CD4-positive, alpha-beta T cell treated with Interleukin-17A for 4 hours (primary cell): ENCODE data around the gene SEMA5B.

ENCODE experiments used
- DNase-seq: peaks from one replicate; pipeline ENCODE4 v3.0.0-alpha.2; 2020; ENCODE audit warnings: mixed read lengths

The SEMA5B gene

DNA sequence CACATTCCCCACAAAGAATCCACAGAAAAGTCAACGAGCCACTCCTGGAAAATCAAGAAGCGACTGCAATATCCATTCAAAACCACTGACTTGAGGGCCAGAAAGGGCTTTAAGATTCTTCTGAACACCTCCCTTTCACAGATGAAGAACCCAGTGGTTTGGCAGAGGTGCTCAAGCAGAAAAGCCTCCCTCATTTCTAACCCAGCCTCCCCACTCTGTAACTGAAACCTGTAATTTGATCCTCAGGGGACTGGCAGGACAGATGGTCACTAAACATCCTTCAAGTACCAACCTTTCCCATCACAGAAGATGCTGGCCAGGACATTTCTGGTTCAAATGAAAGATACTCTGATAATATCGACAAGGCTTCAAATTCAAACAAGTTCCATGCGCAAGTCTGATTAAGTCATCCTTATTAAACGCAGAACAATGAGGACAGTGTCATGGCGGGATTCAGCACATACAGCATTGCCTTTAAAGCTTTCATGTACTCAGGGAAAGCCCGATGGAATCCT is 5.5 kb downstream of the SEMA5B start:
- DNase-seq, result no peak

DNA sequence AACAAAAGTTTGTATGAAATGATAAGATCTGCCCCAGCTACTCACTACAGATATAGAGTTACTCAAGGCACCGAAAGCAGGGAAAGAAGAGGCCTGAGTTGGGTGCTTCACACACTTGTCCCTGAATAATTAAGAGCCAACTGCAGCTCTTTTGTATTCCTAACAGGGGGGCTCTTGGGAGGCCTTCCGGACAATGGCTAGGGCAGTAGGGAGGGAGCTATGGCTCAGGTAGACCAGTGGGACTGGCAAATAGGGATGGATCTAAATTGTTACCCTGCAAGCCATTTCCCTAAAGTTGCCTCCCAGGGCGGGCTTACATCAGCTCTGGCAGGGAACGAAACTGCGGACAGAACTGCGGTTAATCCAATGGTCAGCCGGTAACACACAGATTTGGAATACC is 6.2 kb downstream of the SEMA5B start:
- DNase-seq, result no peak

DNA sequence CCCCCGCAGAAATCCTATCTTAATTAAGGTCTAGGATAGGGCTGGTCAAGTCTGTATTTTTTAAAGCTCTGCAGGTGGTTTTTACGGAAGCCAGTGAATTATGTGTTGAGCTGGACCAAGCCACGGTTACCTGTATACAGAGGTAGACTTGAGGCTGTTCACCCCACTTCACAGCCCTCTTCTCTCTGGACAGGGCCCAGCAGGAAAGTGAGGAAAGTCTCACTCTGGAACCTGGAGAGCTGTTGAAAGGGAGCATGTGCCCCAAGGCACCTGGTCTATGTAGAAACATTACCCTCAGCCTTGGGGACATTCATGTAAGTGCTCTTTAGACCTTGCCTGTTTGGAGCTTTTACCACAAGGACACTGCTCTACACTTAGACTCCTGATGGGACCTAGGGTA is 6.9 kb downstream of the SEMA5B start:
- no peak for DNase-seq

- DNase-seq, result no peak
These were observed 8.0 kb downstream of the SEMA5B start for GRCh38 chr3:123019591-123019990.

GRCh38 chr3:123019161-123019560 is 8.4 kb downstream of the SEMA5B start:
- DNase-seq, result no peak

DNA sequence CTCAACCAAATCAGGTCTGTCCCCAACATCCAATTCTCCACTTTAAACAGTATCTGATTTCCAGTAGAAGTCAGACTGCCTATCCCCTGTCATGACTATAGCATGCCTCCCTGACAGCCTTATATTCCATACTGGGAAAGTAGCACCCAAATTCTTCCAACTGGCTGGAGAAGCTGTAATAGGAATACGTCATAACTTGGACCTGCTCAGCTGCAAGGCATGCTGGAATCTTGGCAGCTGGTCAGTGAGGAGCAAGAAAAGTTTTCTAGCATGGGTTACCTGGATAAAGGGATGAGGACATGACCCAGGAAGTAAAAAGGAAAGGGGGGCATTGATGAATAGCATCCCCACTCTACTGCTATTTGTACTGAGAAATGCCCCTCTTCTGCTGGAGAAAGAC is 8.9 kb downstream of the SEMA5B start:
- DNase-seq, result no peak

- DNase-seq, result no peak
These were observed 12.0 kb downstream of the SEMA5B start for GRCh38 chr3:123015596-123015995.

GRCh38 chr3:123013876-123014275 is 13.7 kb downstream of the SEMA5B start:
- no peak for DNase-seq

DNA sequence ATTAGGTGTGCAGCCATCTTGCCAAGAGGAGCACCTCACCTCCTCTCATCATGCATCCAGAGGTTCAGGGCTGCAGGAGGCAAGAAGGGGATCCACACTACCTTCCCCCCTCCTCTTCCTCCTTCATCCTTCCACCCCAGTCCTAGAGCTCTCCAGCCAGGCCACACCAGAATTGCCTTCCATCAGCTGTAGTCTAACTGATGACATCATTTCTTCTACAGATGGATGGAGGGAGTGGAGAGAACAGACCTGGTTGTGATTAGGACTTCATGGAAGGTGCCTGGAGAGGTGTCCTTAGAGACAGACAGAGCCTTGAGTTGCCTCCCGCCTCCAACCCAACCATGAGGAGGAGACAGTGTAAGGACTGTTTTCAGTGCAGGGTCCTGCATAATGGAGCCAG is 14.9 kb downstream of the SEMA5B start:
- DNase-seq, result no peak

DNA sequence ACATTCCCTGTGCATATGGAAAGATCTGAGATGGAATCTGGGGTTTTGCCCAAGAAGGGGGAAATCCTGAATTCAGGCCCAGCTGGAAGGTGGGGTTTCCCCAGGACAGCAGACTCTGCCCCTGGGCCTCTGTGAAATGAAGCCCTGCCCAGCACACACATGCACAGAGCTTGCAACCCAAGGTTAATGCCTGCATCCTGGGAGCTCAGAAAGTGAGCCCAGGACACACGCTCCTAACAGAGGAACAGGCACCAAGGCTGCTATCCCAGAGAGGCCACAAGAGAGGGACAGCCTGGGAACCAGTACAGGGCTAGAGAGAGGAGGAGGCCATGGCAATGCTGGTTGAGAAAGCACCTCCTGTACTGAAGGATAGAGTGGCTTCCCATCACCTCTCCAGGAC is 16.1 kb downstream of the SEMA5B start:
- no peak for DNase-seq

GRCh38 chr3:123008840-123009239 is 18.7 kb downstream of the SEMA5B start:
- no peak for DNase-seq

DNA sequence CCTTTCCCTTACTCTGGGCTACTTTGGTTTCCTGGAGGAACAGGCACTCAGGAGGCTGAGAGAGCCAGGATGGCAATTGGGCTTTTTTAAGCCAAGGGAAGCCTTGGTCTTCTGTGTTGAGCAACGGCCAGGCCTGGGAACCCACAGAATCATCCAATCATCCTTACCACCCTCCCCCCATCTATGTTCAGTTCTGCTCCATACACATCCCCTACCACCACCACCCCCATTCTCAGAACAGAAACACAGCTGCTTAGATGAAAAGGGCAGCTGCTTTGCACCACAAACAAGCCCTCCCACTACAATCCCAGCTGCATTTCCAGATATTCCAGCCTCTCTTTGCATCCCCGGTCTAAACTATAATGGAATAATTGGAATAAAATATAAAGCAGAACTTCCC is 21.0 kb downstream of the SEMA5B start:
- DNase-seq, result no peak

DNA sequence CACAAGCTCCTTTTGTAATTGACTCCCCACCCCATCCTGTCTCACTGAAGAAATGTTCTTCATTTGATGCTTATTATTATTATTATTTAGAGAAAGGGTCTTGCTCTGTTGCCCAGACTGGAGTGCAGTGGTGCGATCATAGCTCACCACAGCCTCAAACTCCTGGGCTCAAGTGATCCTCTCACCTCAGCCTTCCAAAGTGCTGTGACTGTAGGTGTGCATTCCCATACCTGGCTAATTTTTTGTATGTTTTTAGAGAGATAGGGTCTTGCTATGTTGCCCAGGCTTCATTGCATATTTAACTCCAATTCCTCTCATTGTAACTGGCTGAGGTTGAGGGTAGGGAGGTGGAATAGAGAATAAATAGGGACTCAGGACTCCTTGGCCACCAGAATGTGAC is 22.3 kb downstream of the SEMA5B start:
- DNase-seq, result no peak

DNA sequence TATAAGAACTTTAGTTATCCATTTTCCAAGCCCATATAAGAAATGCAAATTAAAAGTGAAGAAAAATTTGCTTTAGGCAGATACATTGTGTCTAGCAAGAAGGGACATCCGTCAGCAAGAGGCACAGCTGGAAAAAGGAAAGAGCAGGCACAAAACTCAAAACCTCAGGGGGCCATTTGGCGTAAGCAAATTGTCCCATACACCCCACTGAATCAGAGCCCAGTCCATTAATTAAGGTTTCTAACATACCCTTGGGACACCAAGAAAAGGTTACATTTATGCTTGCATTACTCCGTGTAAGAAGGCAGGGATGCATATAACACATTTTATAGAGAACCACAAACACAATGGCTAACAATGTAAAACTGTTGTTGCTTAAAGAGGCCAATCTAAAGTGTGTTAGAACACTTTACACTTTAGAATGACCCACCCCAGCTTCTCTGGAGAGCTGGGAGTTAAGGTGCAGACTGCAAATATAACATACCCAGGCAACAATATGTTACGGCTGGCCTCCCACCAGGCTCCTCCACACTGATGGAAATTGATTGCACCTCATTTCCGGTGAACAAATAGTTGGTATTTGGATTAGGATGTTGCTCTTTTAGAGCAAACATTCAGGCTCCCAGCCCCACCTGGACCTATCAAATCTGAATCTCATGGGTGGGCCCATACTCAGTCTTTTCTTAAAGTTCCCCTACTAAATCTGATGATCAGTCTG is 23.2 kb downstream of the SEMA5B start:
- DNase-seq, result no peak

DNA sequence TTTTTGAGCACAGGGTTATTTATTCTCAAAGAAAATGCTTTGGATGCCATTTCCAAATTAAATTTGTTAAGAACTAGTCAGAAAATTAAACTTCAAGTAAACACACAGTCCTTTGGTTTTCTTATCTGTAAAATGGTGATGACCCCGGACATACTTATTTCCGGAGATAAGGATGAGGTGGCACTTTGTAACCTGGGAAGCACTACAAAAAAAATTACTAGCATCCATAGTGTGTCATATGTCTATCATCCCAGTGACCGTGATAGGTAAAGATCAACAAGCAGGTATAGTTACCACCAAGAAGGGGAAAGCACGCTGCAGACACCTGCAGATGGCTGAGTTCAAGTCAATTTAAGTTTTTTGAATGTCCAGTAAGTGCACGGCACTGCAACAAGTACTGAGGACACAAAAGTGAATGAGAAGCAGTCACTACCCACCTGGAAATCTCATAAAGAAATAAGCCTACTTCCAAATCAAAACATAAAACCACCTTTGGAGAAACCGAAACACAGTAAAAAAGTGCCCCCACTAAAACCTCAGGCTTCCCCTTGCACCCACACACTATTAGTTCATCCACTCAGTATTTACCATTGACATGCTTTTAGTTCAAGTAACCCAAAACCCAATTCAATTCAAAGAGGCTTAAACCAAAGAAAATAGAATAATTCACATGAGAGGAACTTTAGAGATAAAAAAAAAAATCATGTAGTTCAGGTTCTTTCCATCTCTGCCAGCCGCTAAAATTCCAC is 24.6 kb downstream of the SEMA5B start:
- DNase-seq, result no peak

GRCh38 chr3:123002100-123002748 is 25.3 kb downstream of the SEMA5B start:
- no peak for DNase-seq

DNA sequence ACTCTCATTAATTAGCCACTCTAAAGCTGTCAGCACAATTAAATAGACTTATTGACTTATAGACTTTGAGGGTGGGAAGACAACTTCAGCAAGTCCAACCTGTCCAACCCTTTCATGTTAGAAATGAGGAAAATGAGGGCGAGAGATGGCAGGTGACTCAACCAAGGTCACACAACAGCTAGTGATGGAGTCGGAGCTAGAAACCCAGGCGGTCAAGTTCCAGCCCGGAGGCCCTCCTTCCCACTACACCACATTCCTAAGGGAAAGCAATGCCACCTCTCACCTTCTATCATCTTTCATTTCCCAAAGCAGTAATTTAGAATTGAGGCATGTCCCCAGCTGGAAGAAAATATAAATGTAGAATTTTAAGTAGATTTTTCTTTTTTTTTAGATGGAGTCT is 28.7 kb downstream of the SEMA5B start:
- no peak for DNase-seq

GRCh38 chr3:122998206-122998605 is 29.4 kb downstream of the SEMA5B start:
- no peak for DNase-seq

GRCh38 chr3:122996038-122996580 is 31.5 kb downstream of the SEMA5B start:
- DNase-seq, result no peak

- DNase-seq, result no peak
These were observed 32.6 kb downstream of the SEMA5B start for GRCh38 chr3:122994954-122995353.

GRCh38 chr3:122993124-122993978 is 34.2 kb downstream of the SEMA5B start:
- no peak for DNase-seq

GRCh38 chr3:122992676-122993075 is 34.9 kb downstream of the SEMA5B start:
- no peak for DNase-seq

GRCh38 chr3:122992133-122992532 is 35.4 kb downstream of the SEMA5B start:
- no peak for DNase-seq
